WERI-Rb-1 (cell line): Measurements from ENCODE around the gene FBXO41.

Experiments
- DNase-seq: peaks from one replicate; pipeline ENCODE4 v3.0.0-alpha.2; 2020
- H3K27ac ChIP-seq: fragments of 250-450 bp; sonication (Bioruptor Pico); 2 replicates; pipeline ENCODE4 v1.5.1; 2020; ENCODE audit warnings: mild to moderate bottlenecking, moderate library complexity
- H3K27me3 ChIP-seq: fragments of 250-450 bp; sonication (Bioruptor Pico); 2 replicates; pipeline ENCODE4 v1.5.1; 2021; ENCODE audit warnings: mild to moderate bottlenecking, low read depth, moderate library complexity; ENCODE audit not compliant: insufficient read depth, severe bottlenecking
- H3K36me3 ChIP-seq: fragments of 250-450 bp; sonication (Bioruptor Pico); 2 replicates; pipeline ENCODE4 v1.5.1; 2020; ENCODE audit warnings: mild to moderate bottlenecking, moderate library complexity
- H3K4me3 ChIP-seq: 2 replicates; pipeline ENCODE4 v1.5.1; 2011; ENCODE audit warnings: low read depth, mild to moderate bottlenecking, control low read depth, low read length
- H3K9me3 ChIP-seq: fragments of 250-450 bp; sonication (Bioruptor Pico); 2 replicates; pipeline ENCODE4 v1.5.1; 2021; ENCODE audit warnings: mild to moderate bottlenecking, moderate library complexity; ENCODE audit not compliant: severe bottlenecking
- CTCF ChIP-seq: IDR thresholded peaks from 2 replicates; pipeline ENCODE4 v1.5.1; 2011; ENCODE audit warnings: low read depth, mild to moderate bottlenecking, control low read depth, inconsistent platforms, low read length

The FBXO41 gene

GRCh38 chr2:73233932-73234832 is 50.1 kb downstream of the FBXO41 start, which contains the start of gene CCT7:
Gene CCT7, plus strand, starts transcription at chr2:73234308. Its CDS starts 71 bp downstream, at chr2:73234379.
- no peak for TF ChIP-seq CTCF
- Histone ChIP-seq H3K27me3 (no peaks in the 10 kb centered on the region), H3K36me3 (peaks cover 50% of the 10 kb centered on the region), H3K27ac (peak within 1 kb of the TSS; percentile 88), H3K4me3 (peak within 1 kb of the TSS; percentile 94), H3K9me3 (no peaks in the 10 kb centered on the region)
- peak; percentile 94 for DNase-seq

- Histone ChIP-seq H3K9me3 (no peaks in the 10 kb centered on the region), H3K27me3 (no peaks in the 10 kb centered on the region), H3K36me3 (peaks cover 48% of the 10 kb centered on the region), H3K4me3 (peak within 1 kb of the TSS; percentile 94), H3K27ac (peak within 1 kb of the TSS; percentile 88)
- TF ChIP-seq CTCF = no peak
- DNase-seq = peak; percentile 100
These were observed 50.9 kb downstream of the FBXO41 start, which contains the start of gene PRADC1 for GRCh38 chr2:73233154-73233931. Gene PRADC1, minus strand, starts transcription at chr2:73233239. Its CDS starts 79 bp downstream, at chr2:73233160.

- peak overlapping the region; percentile 82 for H3K27ac ChIP-seq
- H3K9me3 ChIP-seq = no peaks in the 10 kb centered on the region
- H3K36me3 ChIP-seq = peaks cover 50% of the 10 kb centered on the region
- DNase-seq = peak; percentile 70
- no peaks in the 10 kb centered on the region for H3K27me3 ChIP-seq
- TF ChIP-seq CTCF = peak; percentile 46
- H3K4me3 ChIP-seq = peak overlapping the region; percentile 94
These were observed 51.7 kb downstream of the FBXO41 start for GRCh38 chr2:73232403-73233153.

- no peak for DNase-seq
- Histone ChIP-seq H3K36me3 (peaks cover 56% of the 10 kb centered on the region), H3K9me3 (no peaks in the 10 kb centered on the region), H3K27ac (no peak overlapping the region), H3K4me3 (no peak overlapping the region), H3K27me3 (no peaks in the 10 kb centered on the region)
- TF ChIP-seq CTCF = no peak
These were observed 55.6 kb downstream of the FBXO41 start for GRCh38 chr2:73228631-73229030.

- Histone ChIP-seq H3K9me3 (no peaks in the 10 kb centered on the region), H3K36me3 (peaks cover 69% of the 10 kb centered on the region), H3K27me3 (no peaks in the 10 kb centered on the region), H3K27ac (no peak overlapping the region), H3K4me3 (no peak overlapping the region)
- TF ChIP-seq CTCF = no peak
- DNase-seq = no peak
These were observed 57.2 kb downstream of the FBXO41 start for GRCh38 chr2:73227086-73227485.
